B cell (primary cell): ENCODE measurements around the gene CCDC57. TPM values are rescaled to one million over a fixed set of nuclear protein-coding genes. Genes with fewer than 3 reads are reported as not detected.

ENCODE experiments used
- ATAC-seq: fragments of 200-7000 bp; cut with Tn5 transposase; one replicate; pipeline ENCODE4 v1.10.0; 2021; ENCODE audit warnings: low read depth, mild to moderate bottlenecking, moderate number of reproducible peaks, moderate library complexity
- CTCF ChIA-PET: fragments of 350-600 bp; sonication (Branson Sonifier 250); formaldehyde crosslinking; loops from one replicate; lab custom pipeline; 2021; ENCODE audit warnings: antibody characterized with exemption, inconsistent platforms; lab: Charles Lee
- POLR2A ChIA-PET: fragments of 350-600 bp; sonication (Branson Sonifier 250); formaldehyde crosslinking; loops from one replicate; lab custom pipeline; 2021; ENCODE audit warnings: antibody characterized with exemption; lab: Charles Lee
- DNase-seq: peaks from one replicate; pipeline ENCODE4 v3.0.0; 2013
- H2AFZ ChIP-seq: 2 replicates; pipeline ENCODE4 v1.6.1; 2012; ENCODE audit warnings: mild to moderate bottlenecking, low read depth, low read length; ENCODE audit not compliant: insufficient read depth, poor library complexity, severe bottlenecking
- H3K27ac ChIP-seq, 2 donors: 1 replicate in 1 of 2; 2 replicates in 1 of 2; pipeline ENCODE4 v1.5.1; 2012 to 2013; ENCODE audit warnings: low read length in 2 of 2, mild to moderate bottlenecking in 2 of 2, moderate library complexity in 1 of 2
- H3K27me3 ChIP-seq, 4 experiments: fragments of 200-600 bp in 1 of 4; sonication (generic) in 1 of 4; replicated peaks in 1 of 4; 1 replicate in 2 of 4; 2 replicates in 2 of 4; pipeline versions ENCODE4 v1.6.1 to v1.7.0; 2013 to 2016; ENCODE audit warnings: low read length in 3 of 4, mild to moderate bottlenecking in 2 of 4, mixed read lengths in 1 of 4, moderate library complexity in 1 of 4; ENCODE audit not compliant: insufficient read depth in 4 of 4, control insufficient read depth in 3 of 4; ENCODE audit errors: control extremely low read depth in 1 of 4
- H3K36me3 ChIP-seq, 2 experiments: replicated peaks in 1 of 2; 1 replicate in 1 of 2; 2 replicates in 1 of 2; pipeline versions ENCODE4 v1.6.1 to v1.7.1; 2013; ENCODE audit warnings: low read length in 1 of 2; ENCODE audit not compliant: insufficient read depth in 2 of 2, control insufficient read depth in 1 of 2; ENCODE audit errors: control extremely low read depth in 1 of 2, extremely low read depth in 1 of 2
- H3K4me1 ChIP-seq, 2 donors: fragments of 200-600 bp in 1 of 2; sonication (generic) in 1 of 2; 1 replicate in 1 of 2; 2 replicates in 1 of 2; pipeline versions ENCODE4 v1.5.1 to v1.6.1; 2013 to 2017; ENCODE audit warnings: low read length in 2 of 2; ENCODE audit not compliant: control insufficient read depth in 2 of 2, insufficient read depth in 2 of 2
- H3K4me2 ChIP-seq: replicated peaks from 2 replicates; pipeline ENCODE3; 2012; ENCODE audit warnings: mild to moderate bottlenecking, low read depth, low read length; ENCODE audit not compliant: poor library complexity, severe bottlenecking
- H3K4me3 ChIP-seq, 5 experiments: fragments of 200-600 bp in 1 of 5; sonication (generic) in 1 of 5; 1 replicate in 3 of 5; 2 replicates in 2 of 5; pipeline versions ENCODE4 v1.5.1 to v1.7.0; 2011 to 2016; ENCODE audit warnings: low read length in 4 of 5, mild to moderate bottlenecking in 4 of 5, low read depth in 2 of 5, control low read depth in 1 of 5, moderate library complexity in 1 of 5; ENCODE audit not compliant: insufficient read depth in 1 of 5; ENCODE audit errors: control extremely low read depth in 1 of 5, extremely low read depth in 1 of 5
- H3K79me2 ChIP-seq: fragments of 200-600 bp; sonication (generic); one replicate; pipeline ENCODE4 v1.6.0; 2016; ENCODE audit warnings: low read length; ENCODE audit not compliant: control insufficient read depth, insufficient read depth
- H3K9ac ChIP-seq: fragments of 200-600 bp; sonication (generic); 2 replicates; pipeline ENCODE4 v1.6.1; 2017; ENCODE audit warnings: mild to moderate bottlenecking, low read length, moderate library complexity
- H3K9me3 ChIP-seq, 3 donors: one replicate each; pipeline versions ENCODE4 v1.6.1 to v1.7.1; 2013; ENCODE audit warnings: low read length in 2 of 3; ENCODE audit not compliant: control insufficient read depth in 2 of 3, insufficient read depth in 1 of 3; ENCODE audit errors: control extremely low read depth in 1 of 3
- H4K20me1 ChIP-seq: 2 replicates; pipeline ENCODE4 v1.6.0; 2012; ENCODE audit warnings: mild to moderate bottlenecking, low read length; ENCODE audit not compliant: insufficient read depth, control insufficient read depth, poor library complexity, severe bottlenecking
- H3K27ac Mint-ChIP-seq: one replicate; pipeline ENCODE4 v1.8.0; 2021; ENCODE audit warnings: mixed read lengths
- H3K27me3 Mint-ChIP-seq: one replicate; pipeline ENCODE4 v1.8.0; 2021; ENCODE audit warnings: mixed read lengths
- H3K4me1 Mint-ChIP-seq: one replicate; pipeline ENCODE4 v1.8.0; 2021; ENCODE audit warnings: mixed read lengths
- H3K4me3 Mint-ChIP-seq: one replicate; pipeline ENCODE4 v1.8.0; 2021; ENCODE audit warnings: mixed read lengths
- H3K9me3 Mint-ChIP-seq: one replicate; pipeline ENCODE4 v1.8.0; 2022; ENCODE audit warnings: mixed read lengths; ENCODE audit not compliant: insufficient read depth
- EZH2 ChIP-seq: IDR thresholded peaks from 2 replicates; pipeline ENCODE4 v1.6.1; 2012; ENCODE audit warnings: borderline replicate concordance, low read depth, mild to moderate bottlenecking, moderate library complexity, low read length; ENCODE audit not compliant: insufficient read depth, poor library complexity, severe bottlenecking
- WGBS: methylation state at CpG from one replicate; pipeline ENCODE4 v1.1.5; 2013; ENCODE audit warnings: missing lambda C conversion rate; ENCODE audit not compliant: insufficient coverage; 5-methylcytosine and 5-hydroxymethylcytosine counted together
- intact Hi-C: fragments of 100-400 bp; cut with micrococcal nuclease; formaldehyde crosslinking; loops from one replicate; pipeline ENCODE4 v1.10.0; 2022
- polyA plus RNA-seq: library from polyadenylated mRNA; depleted of rRNA; stranded (reverse); fragments of >200 nt; gene quantifications from 2 replicates; pipeline ENCODE4 v1.2.3, GENCODE V29; 2012
- total RNA-seq, 2 donors: library from RNA; stranded (reverse); fragments of 120-200 nt in 1 of 2; gene quantifications; 1 replicate in 1 of 2; 2 replicates in 1 of 2; pipeline versions ENCODE4 v1.2.3 to v1.2.4, GENCODE V29; 2013 to 2022
- TF ChIP-seq, protein P1 (sequence below): fragments of 200-600 bp; IDR thresholded peaks from one replicate; pipeline ENCODE4 v1.8.0; 2022; ENCODE audit warnings: antibody characterized with exemption, mild to moderate bottlenecking

CCDC57 gene
- total and polyA plus RNA-seq, 2 donors (not counting 1 experiment from before 2014, with no cell fraction given): 49.7 to 67.2 TPM

- Mint-ChIP-seq H3K27ac (no peak overlapping the region), H3K4me1 (peaks cover 2% of the 10 kb centered on the region)
These were observed 43.7 kb upstream of the CCDC57 start for GRCh38 chr17:82256242-82256885.

More at GRCh38 chr17:82256242-82256885, 43.7 kb upstream of the CCDC57 start:
- Mint-ChIP-seq H3K4me3 (no peak overlapping the region), H3K27me3 (no peaks in the 10 kb centered on the region), H3K9me3 (no peaks in the 10 kb centered on the region)
- H3K36me3 ChIP-seq: peaks cover 5 to 69% of the 10 kb centered on the region in 2 experiments
- peaks cover 0 to 15% (median 0%) of the 10 kb centered on the region in 3 donors for H3K9me3 ChIP-seq
- H3K4me3 ChIP-seq: no peak overlapping the region
- intact Hi-C loops: no loop called here
- WGBS: 98% methylated on average over 12 of the region's 14 CpGs
- H3K79me2 ChIP-seq: peaks cover 67% of the 10 kb centered on the region
- no peak overlapping the region for H3K4me2 ChIP-seq
- no peak for ATAC-seq
- H4K20me1 ChIP-seq: peaks cover 82% of the 10 kb centered on the region
- CTCF ChIA-PET: interaction anchor here (0.6 to 1.5 kb wide), 3 partner anchors 15 to 50 kb away, joined by 3 to 5 read pairs (median 4); no protein-coding TSS in a partner anchor
- no peaks in the 10 kb centered on the region for H3K4me1 ChIP-seq
- H2AFZ ChIP-seq: no peak overlapping the region
- H3K27ac ChIP-seq: no peak overlapping the region
- H3K9ac ChIP-seq: no peak overlapping the region
- DNase-seq: no peak
- no peak for TF ChIP-seq EZH2
- TF ChIP-seq, protein P1, sequence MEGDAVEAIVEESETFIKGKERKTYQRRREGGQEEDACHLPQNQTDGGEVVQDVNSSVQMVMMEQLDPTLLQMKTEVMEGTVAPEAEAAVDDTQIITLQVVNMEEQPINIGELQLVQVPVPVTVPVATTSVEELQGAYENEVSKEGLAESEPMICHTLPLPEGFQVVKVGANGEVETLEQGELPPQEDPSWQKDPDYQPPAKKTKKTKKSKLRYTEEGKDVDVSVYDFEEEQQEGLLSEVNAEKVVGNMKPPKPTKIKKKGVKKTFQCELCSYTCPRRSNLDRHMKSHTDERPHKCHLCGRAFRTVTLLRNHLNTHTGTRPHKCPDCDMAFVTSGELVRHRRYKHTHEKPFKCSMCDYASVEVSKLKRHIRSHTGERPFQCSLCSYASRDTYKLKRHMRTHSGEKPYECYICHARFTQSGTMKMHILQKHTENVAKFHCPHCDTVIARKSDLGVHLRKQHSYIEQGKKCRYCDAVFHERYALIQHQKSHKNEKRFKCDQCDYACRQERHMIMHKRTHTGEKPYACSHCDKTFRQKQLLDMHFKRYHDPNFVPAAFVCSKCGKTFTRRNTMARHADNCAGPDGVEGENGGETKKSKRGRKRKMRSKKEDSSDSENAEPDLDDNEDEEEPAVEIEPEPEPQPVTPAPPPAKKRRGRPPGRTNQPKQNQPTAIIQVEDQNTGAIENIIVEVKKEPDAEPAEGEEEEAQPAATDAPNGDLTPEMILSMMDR: no peak
- H3K27me3 ChIP-seq: no peaks in the 10 kb centered on the region
- POLR2A ChIA-PET: no interaction called here
